Measurements from ENCODE around the gene MYL5.
"Not testable (repeated sequence)": the region's sequence is repeated elsewhere in the genome, so short reads cannot be mapped to it uniquely, and the experiment has no call there.

The MYL5 gene

GRCh38 chr4:722851-723360 is 48.6 kb downstream of the MYL5 start:
- no peak for DNase-seq

- DNase-seq: peak in 1 of 56 donors; percentile 35
Observed at GRCh38 chr4:723751-724530, 49.6 kb downstream of the MYL5 start.

- peak in 1 of 56 donors; percentile 40 for DNase-seq
Observed at GRCh38 chr4:725391-726234, 51.3 kb downstream of the MYL5 start.

GRCh38 chr4:726235-726787 is 52.0 kb downstream of the MYL5 start:
- peak in 1 of 56 donors; percentile 40 for DNase-seq

- DNase-seq: peak in 3 of 56 donors; percentile 18 to 43 (median 36)
Observed at GRCh38 chr4:726838-727237, 52.5 kb downstream of the MYL5 start.

- DNase-seq: no peak
Observed at GRCh38 chr4:727576-727975, 53.2 kb downstream of the MYL5 start.

GRCh38 chr4:729336-730315 is 55.3 kb downstream of the MYL5 start:
- no peak for DNase-seq

GRCh38 chr4:730511-730910 is 56.2 kb downstream of the MYL5 start:
- no peak for DNase-seq

- DNase-seq: not testable (repeated sequence)
Observed at GRCh38 chr4:730946-731904, 56.9 kb downstream of the MYL5 start.
